Measurements from ENCODE around the gene CELSR1.

- no peak for TF ChIP-seq RARB (CRISPR knock-in tag; IDR thresholded peaks at IDR 0.05)
- TF ChIP-seq TCF4 (CRISPR knock-in tag; IDR thresholded peaks at IDR 0.05; ENCODE audit: borderline replicate concordance) = no peak
Measured at GRCh38 chr22:46338636-46339035, 198.8 kb downstream of the CELSR1 start.
